HG02885 (cell line): ENCODE results near the gene SLC16A4.
A peak's percentile ranks its signal among the peaks of the same experiment; 100 is the strongest.
"Not testable (repeated sequence)": the region's sequence is repeated elsewhere in the genome, so short reads cannot be mapped to it uniquely, and the experiment has no call there.

Experiments used
- ATAC-seq: cut with Tn5 transposase; IDR thresholded peaks from one replicate; pipeline ENCODE4 v1.9.1; 2021; ENCODE audit warnings: mild to moderate bottlenecking; ENCODE audit not compliant: unreplicated experiment, poor library complexity

Gene SLC16A4

DNA sequence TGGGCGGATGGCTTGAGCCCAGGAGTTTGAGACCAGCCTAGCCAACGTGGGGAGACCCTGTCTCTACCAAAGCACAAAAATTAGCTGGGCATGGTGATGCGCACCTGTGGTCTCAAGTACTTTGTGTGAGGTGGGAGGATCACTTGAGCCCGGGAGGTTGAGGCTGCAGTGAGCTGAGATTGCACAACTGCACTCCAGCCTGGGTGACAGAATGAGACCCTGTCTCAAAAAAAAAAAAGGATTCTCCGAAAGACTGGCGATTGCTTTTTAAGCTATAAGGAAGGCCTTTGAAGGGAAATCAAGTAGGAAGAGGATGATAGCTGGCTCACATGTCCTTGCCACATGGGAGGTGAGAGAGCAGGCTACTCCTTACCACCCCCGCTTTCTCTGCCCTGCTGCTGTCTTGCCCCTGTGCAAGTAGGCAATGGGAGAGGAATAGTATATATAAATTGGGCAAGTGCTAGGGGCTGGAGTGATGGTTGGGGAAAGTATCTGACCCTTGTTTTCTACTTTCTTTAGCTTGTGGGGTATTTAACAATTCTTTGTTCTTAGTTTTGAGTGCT is 20.4 kb upstream of the SLC16A4 start:
- no peak for ATAC-seq

DNA sequence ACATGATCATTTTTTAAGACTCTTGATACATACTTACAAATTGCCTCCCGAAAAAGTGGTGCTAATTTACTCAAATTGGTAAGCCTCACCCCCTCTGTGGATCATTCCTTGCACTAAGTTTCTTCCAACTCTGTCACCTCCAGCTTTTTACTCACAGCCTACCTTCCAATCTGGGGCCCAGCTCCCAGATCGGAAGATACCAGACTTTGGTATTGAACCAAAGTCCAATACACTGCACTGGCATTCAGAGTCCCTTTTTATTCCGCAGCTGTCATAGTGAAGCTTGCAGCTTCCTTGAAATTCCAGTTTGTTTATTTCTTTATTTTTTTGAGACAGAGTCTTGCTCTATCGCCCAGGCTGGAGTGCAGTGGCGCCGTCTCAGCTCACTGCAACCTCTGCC is 18.5 kb upstream of the SLC16A4 start:
- ATAC-seq: no peak

DNA sequence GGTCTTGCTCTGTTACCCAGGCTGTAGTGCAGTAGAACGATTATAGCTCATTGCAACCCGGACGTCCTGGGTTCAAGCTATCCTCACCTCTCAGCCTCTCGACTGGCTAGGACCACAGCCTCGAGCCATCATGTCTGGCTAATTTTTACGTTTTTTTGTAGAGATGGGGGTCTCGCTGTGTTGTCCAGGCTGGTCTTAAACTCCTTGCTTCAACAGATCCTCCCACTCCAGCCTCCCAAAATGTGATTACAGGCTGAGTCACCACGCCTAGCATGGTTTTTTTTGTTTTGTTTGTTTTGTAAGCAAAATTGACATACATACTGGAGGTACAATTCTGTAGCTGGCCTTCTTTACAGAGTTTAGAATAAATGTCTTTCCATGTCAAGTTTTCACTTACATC is 17.7 kb upstream of the SLC16A4 start:
- ATAC-seq: no peak

DNA sequence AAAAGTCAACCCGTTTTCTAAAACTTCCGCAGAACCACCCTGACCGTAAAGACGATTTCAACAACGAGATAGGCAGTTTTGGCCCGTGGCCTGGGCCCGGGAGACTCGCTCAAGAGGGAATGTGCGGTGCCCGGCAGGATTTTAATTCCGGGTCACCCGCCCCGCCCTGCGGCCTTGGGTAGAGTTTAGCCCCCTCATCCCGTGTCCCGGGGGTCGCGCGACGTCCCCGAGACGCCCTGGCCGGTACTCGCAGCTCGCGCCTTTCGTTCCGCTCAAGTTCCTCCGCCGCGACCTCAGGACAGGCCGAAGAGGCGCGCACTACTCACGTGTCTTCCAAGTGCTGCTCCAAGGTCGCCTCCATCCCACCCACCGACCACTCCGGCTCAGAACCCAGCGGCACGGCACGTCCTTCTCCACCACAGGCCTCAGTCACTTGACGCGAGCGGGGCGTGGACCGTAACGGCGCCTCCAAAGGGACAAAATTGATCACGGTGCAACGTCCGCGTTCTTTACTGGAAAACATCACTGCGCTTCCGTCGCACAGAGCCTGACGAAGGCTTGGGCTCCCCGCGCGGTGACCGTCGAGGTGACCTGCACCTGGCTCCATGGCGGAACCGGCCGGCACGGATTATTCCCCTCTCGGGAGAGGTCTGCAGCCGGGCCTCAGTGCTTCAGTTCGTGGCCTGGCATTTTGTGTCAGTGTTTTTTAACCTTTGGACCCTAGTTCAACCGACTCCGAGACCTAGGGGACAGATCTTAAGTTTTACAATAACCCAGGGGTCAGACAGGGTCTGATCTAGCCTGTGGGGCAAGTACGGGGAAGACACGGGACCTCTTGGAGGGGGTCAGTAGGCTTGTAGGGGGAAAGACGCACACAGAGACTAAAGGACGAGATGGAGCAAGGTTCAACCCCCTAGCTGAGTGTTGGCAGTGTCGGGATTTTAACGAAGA is 16.7 kb upstream of the SLC16A4 start, which contains the start of gene LAMTOR5:
TSS of gene LAMTOR5 (minus strand) at position 435 of the 951 bp plus-strand sequence. CDS start at position 361, 74 bp downstream.
- ATAC-seq: peak; percentile 92

DNA sequence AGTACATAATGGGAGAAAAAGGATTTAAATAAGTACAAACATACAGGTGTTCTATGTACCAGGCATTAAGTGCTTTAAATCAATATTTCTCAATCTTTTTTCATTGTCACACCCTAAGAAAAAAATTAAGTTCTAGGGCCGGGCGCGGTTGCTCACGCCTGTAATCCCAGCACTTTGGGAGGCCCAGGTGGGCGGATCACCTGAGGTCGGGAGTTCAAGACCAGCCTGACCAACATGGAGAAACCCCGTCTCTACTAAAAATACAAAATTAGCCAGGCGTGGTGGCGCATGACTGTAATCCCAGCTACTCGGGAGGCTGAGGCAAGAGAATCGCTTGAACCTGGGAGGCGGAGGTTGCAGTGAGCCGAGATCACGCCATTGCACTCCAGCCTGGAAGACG is 15.6 kb upstream of the SLC16A4 start:
- not testable (repeated sequence) for ATAC-seq

DNA sequence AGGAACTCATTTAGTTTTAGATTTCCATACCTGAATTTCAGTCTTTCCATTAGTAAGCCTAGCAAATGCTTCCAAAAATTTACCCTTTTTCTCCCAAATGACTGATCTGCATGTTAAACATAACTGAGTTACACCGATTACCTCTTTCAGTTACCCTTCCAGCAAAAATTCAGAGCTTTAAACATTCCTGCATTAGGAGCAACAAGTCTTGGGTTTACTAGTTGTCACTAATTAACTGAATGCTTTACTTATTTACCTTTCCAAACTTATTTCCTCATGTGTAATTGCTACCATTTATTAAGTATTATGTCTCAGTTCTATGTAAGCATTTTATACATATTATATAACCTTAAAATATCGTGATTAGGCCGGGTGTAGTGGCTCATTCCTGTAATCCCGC is 13.6 kb upstream of the SLC16A4 start:
- ATAC-seq: no peak

DNA sequence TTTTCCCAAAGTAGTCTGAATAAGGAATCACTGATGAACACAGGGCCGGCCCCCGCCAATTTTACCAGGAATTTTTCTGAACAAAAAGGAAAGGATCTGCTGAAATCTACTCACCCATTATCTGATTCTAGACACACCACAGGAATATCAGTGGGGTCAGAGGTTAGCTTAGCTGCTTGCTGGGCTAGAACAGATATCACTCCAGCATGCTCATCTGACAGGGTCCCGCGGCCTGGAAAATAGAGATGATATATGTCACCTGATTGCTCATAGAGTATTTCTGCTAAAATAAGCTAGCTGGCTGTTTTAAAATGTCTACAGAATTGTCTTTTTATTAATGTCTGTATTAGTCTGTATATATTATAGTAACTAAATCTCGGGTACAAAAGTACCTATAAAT is 13.0 kb upstream of the SLC16A4 start:
- ATAC-seq: no peak

DNA sequence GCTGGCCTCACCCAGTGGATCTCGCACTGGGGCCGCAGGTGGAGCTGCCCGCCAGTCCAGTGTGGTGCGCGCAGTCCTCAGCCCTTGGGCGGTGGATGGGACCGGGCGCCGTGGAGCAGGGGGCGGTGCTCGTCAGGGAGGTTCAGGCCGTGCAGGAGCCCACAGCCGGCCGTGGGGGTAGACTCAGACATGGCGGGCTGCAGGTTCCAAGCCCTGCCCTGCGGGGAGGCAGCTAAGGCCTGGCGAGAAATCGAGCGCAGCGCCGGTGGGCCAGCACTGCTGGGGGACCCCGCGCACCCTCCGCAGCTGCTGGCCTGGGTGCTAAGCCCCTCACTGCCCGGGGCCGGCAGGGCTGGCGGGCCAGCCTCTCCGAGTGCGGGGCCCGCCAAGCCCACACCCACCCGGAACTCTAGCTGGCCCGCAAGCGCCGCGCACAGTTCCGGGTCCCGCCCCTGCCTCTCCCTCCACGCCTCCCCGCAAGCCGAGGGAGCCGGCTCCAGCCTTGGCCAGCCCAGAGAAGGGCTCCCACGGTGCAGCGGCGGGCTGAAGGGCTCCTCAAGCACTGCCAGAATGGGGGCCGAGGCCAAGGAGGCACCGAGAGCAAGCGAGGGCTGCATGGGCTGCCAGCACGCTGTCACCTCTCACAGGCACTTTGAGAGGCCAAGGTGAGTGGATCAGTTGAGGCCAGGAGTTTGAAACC is 5.6 kb upstream of the SLC16A4 start:
- not testable (repeated sequence) for ATAC-seq

DNA sequence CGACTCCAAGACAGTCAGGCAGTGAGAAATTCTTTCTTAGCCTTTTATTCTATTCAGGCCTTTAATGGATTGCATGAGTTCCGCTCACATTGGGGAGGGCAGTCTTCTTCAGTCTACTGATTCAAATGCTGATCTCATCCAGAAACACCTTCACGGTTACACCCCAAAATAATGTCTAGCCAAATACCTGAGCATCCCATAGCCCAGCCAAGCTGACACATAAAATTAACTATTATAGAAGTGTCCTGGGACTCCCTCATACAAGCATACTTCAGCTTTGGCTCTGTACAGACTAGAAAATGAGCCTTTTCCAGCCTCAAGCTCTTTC is 3.6 kb upstream of the SLC16A4 start:
- ATAC-seq: no peak

DNA sequence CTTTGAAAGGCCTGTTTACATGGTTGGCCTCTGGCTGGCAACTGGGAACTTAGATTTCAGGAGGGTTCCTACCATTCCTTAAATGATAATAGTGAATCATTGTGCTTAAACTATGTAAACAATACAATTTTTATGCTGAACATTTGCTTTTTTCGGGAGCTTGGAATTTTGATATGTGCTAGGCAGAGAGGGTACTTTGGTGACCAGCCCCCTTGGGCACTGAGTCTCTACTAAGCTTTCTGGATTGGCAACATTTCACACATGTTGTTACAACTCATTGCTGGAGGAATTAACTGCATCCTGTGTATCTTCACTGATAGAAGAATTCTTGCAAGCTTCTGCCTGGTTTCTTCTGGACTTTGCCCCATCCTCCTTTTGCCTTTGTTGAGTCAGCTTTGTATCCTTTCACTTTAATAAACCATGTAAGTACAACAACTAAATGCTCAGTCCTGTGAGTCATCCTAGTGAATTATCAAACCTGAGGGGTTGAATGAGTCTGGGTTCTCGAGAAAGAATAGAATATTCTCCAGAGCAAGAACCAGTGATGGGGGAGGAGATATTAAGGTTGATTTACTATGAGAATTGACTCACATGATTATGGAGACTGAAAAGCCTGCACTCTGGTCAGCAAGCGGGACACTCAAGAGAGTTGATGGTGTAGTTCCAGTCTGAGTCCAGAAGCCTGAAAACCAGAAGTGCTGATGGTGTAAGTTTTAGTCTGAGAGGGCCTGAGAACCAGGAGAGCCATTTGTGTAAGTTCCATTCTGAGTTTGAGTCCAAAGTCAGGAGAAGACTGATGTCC is 3.1 kb upstream of the SLC16A4 start:
- ATAC-seq: no peak

DNA sequence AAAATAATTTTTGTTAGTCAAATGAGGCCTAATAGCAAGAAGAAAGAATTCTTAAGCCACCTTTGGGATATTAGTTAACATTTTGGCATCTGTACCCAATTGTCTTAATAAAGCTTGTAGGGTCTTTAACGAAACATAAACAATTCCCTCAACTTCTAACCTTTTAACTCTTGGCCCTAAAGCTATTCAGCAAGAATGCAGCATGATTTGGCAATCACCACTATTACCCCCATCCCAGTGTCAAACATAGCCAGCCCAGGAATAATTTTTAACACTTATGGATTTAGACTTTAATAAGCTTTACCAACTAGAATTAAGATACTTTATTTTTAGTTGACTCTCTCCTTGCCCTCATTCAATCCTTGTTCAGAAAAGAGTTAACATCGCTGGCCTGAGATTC is 2.5 kb upstream of the SLC16A4 start:
- ATAC-seq: no peak

DNA sequence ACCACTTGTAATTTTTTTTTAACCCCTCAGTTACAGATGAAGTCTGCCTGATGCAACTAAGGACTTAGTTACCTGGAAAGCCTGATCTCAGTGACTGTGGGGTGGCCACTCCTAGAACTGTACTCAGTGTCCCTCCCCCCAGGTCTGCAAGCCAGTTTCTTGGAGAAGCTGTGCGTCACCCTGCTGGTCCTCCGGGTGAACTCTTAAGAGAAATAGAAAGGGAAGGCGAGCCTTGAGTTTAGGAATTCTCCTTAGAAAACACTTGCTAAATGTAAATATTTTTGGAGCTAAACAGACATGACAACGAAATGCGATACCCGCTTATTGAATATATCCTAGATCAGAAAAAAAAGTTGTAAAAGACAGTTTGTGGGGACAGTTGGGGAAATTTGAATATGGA is 730 bp downstream of the SLC16A4 start:
- ATAC-seq: no peak

DNA sequence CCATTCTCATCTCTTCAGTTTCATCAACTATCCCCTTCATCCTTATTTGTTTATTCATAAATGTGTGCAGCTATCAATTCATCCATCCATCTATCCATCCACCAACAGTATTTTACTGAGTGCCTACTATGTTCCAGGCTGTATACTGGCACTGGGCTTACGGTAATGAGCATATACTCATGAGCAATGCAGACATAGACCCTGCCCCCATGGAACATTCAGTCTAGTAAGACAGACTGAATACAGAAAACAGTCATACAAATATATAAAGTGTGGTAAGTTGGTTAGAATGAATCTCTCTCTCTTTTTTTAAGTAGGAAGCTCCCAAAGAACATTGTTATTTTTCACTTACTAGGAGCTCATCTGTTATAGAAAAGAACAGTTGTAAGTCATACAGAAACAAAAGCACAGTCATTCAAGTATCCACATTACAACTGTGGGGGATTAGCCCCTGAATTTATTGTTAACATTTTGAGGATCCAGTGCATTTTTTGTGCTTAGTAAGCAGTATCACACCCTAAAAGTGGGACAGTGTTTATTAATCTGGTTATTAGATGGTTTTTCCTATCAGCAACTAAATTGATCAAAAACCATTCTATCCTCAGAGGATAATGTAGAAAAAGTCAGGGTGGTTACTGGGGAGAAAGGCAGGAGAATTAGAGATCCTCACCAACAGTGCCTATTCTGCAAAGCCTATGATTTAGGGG is 3.6 kb downstream of the SLC16A4 start:
- no peak for ATAC-seq

DNA sequence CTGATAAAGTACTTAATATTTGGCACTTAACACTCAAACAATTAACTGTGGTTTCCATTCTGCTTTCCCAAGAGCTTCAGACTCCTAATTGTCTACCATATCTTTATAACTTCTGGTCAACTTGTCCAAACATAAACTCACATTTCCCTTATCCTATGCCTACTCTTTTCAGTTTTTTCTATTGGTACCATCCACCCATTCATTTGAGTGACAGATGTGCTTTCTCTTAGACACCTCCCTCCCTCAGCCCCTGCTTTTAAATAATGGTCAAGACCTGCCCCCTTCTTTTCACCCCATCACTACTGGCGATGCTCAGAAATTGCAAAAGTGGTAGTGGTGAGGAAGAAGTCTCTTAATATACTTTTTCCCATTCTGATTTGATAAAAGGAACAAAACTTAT is 5.5 kb downstream of the SLC16A4 start:
- ATAC-seq: no peak

DNA sequence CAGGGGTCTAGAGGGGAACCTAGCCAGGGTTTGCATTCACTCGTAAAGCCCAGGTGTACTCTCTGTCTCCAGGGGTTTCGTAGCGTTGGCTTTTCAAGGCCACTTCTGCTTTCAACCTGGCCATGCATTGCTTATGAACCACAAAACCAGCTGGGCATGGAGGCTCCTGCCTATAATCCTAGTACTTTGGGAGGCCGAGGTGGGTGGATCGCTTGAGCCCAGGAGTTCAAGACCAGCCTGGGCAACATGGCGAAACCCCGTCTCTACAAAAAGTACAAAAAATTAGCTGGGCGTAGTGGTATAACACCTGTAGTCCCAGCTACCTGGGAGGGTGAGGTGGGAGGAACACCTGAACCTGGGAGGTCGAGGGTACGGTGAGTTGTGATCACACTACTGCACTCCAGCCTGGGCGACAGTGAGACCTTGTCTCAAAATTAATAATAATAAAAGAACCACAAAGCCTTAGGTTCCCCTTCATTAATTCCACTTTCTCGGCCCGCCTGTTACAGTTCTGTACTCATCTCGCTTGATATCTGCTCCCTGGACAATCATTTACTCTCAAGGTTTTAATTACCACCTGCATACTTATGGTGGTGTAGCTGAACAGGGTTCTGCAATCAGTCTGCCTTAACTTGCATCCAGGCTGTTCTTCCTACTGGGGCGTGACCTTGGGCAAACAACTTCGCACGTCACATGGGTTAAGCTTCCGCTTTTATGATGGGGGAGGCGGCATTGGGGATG is 6.1 kb downstream of the SLC16A4 start:
- peak; percentile 49 for ATAC-seq

DNA sequence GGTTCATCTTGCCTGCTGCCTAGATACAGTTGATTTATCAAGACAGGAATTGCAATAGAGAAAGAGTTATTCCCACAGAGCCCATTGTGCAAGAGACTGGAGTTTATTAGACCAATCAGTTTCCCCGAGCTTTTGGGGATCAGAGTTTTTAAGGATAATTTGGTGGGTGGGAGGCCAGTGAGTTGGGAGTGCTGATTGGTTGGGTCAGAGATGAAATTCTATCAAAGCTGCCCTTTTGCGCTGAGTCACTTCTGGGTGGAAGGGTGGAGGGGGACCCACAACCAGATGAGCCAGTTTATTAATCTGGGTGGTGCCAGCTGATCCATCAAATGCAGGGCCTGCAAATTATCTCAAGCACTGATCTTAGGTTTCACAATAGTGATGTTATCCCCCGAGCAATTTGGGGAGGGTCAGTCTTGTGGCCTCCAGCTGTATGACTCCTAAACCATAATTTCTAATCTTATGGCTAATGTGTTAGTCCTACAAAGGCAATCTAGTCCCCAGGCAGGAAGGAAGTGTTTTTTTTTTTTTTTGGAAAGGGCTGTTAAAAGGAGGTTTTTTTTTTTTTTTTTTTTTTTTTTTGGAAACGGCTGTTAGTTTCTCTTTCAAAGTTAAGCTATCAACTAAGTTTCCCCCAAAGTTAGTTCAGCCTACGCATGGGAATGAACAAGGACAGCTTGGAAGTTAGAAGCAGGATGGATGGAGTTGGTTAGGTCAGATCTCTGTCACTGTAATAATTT is 7.4 kb downstream of the SLC16A4 start:
- ATAC-seq: no peak

DNA sequence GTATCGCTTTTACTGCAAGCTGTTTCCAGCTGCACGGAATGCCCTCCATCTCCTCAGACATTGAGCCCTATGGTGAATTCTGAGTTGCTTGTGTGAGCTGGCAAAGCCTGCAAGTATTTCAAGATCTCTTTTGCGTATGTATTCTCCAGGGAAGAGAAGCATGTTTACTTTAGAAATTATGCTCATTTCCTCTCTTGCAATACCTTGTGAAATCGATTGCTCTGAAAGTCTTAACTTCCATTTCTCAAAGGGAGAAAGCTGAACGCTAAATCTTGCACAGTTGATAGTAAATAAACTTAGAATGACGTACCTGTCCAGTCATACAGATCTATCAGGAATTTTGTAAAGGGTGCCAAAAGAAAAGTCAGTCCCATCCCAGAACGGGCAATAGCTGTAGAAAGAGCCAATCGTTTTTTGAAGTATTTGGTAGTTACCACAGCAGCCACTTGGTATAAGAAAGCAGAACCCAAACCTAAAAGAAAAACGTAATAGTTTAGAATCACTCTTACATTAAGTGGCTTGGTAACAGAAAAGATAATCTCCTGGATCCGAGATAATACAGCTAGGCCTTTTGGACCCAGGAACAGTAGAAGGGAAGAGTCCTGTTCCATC is 10.0 kb downstream of the SLC16A4 start:
- ATAC-seq: no peak

DNA sequence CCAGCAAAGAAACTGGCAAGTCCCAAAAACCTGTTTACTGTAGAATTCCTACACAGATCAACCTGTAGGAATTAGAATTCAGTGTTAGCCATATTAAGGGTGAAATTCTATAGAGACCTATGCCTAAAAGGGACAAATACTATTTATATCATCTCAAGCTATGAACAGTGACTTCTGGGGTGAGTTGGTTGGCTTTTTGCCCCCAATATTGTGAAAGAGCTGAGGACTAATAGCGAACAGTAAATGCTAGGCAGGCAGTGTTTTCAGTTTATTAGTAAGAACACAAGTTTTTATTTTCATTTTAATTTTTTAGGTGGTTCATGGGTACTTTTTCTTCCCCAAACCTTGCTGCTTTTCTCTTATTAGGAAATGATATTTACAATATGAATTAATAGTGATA is 15.3 kb downstream of the SLC16A4 start:
- ATAC-seq: no peak
